AG09309 (cell line): ENCODE data around the gene PPP1R14B.

Experiments used
- DNase-seq: peaks from one replicate; pipeline ENCODE4 v3.0.0-alpha.2; 2010; ENCODE audit warnings: low read depth
- H3K4me3 ChIP-seq: 2 replicates; pipeline ENCODE4 v1.5.1; 2011; ENCODE audit warnings: mild to moderate bottlenecking, low read depth, low read length, moderate library complexity; ENCODE audit not compliant: control insufficient read depth
- TF ChIP-seq, protein P1 (sequence below): IDR thresholded peaks from 2 replicates; pipeline ENCODE4 v1.5.1; 2011; ENCODE audit warnings: mild to moderate bottlenecking, low read depth, low read length, inconsistent platforms; ENCODE audit not compliant: insufficient read depth, control insufficient read depth; ENCODE audit errors: missing control alignments

The PPP1R14B gene

DNA sequence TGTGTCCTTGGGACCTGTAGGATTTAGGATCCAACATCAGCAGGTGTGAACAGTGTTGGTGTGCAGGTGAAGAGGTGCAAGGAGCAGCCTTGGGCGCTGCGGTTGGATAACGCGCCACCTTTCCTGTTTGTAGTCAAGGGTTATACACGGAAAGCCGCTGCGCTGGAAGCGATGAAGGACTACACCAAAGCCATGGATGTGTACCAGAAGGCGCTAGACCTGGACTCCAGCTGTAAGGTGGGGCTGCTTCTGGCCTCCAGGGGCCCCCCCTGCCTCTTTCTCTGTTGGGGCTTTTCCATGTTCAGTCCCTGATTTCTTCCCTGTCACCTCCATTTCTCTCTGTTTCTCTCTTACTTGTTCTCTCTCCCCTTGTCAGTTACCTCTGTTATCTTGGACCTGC is 43.8 kb downstream of the PPP1R14B start:
- DNase-seq: no peak
- TF ChIP-seq, protein P1, sequence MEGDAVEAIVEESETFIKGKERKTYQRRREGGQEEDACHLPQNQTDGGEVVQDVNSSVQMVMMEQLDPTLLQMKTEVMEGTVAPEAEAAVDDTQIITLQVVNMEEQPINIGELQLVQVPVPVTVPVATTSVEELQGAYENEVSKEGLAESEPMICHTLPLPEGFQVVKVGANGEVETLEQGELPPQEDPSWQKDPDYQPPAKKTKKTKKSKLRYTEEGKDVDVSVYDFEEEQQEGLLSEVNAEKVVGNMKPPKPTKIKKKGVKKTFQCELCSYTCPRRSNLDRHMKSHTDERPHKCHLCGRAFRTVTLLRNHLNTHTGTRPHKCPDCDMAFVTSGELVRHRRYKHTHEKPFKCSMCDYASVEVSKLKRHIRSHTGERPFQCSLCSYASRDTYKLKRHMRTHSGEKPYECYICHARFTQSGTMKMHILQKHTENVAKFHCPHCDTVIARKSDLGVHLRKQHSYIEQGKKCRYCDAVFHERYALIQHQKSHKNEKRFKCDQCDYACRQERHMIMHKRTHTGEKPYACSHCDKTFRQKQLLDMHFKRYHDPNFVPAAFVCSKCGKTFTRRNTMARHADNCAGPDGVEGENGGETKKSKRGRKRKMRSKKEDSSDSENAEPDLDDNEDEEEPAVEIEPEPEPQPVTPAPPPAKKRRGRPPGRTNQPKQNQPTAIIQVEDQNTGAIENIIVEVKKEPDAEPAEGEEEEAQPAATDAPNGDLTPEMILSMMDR: no peak
- H3K4me3 ChIP-seq: no peak overlapping the region

DNA sequence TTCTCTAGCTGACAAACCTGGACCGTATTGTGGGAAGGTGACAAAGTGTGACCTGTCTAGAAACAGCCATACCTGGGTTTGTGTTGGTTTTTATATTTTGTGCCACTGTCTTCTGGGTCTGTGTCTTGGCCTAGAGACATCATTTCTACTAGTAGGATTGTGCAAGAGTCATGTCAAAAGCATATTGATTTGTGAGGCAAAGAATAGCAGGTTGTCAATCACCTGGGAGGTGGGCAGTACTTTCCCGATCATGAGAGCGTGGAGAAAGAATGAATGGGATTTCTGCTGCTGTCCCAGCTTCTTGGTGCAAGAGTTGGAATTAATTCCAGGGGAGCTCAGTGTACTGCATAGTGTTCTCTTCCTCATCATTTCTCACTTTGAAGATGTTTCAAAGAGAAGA is 45.2 kb downstream of the PPP1R14B start:
- no peak overlapping the region for H3K4me3 ChIP-seq
- TF ChIP-seq, protein P1: no peak
- no peak for DNase-seq

DNA sequence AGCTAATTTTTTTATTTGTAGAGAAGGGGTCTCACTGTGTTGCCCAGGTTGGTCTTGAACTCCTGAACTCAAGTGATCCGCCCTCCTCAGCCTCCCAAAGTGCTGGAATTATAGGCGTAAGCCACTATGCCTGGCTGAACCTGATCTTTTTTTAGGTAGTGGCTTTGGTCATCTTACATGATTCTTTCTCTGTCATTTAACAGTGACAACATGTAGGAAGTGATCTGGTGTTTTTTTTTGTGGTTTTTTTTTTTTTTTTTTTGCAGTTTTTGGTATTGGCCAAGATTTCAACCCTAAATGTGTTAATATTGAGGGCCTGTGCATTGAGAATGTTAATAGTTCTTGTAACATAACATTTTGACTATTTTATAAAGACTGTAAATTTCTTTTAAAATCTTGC is 48.2 kb downstream of the PPP1R14B start:
- DNase-seq: no peak
- H3K4me3 ChIP-seq: no peak overlapping the region
- TF ChIP-seq, protein P1: no peak

DNA sequence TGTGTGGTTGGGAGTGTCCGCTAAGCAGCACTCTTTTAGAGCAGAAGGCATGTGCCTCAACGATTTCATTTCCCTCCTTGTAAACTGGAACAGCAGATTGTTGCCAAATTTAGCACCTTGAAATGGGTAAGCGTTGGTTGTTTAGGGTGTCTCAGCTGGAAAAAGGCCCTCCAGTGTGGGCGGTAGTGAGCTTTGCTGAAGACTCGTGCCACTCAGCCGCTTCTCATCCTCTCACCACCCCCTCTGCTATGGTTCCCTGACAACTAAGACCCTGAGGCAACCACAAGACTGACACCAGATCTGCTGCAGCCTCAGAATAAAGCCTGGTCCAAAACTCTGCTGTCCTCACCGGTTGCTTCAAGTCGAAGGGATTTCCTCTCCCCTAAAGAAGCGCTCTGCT is 50.1 kb downstream of the PPP1R14B start:
- TF ChIP-seq, protein P1: no peak
- DNase-seq: no peak
- H3K4me3 ChIP-seq: no peak overlapping the region
